Endothelial cell of umbilical vein (primary cell): Measurements from ENCODE around the gene KCNK1. TPM values are rescaled to one million over a fixed set of nuclear protein-coding genes. Genes with fewer than 3 reads are reported as not detected.

Experiments
- BruUV-seq: library from RNA; stranded (reverse); fragments of 400-500 nt; replicated peaks from 2 replicates; lab custom pipeline; 2021; lab: Mats Ljungman, UMichigan
- CTCF ChIA-PET: fragments of 300-600, 350-600 bp; sonication (Branson Sonifier 250); formaldehyde crosslinking; loops from one replicate; lab custom pipeline; 2021; ENCODE audit warnings: antibody characterized with exemption, inconsistent platforms; lab: Charles Lee
- POLR2A ChIA-PET: fragments of 300-600, 350-600 bp; sonication (Branson Sonifier 250); formaldehyde crosslinking; loops from one replicate; lab custom pipeline; 2021; ENCODE audit warnings: antibody characterized with exemption, inconsistent platforms; lab: Charles Lee
- DNase-seq: peaks from one replicate; pipeline ENCODE4 v3.0.0-alpha.2; 2011; ENCODE audit warnings: low read depth, low spot score
- FAIRE-seq: peaks from 2 replicates; lab custom pipeline; 2011; peaks lifted over from hg19 to GRCh38; lab: Jason Lieb, UNC
- H2AFZ ChIP-seq: 2 replicates; pipeline ENCODE4 v1.6.0; 2012; ENCODE audit warnings: low read depth, low read length, control low read depth, inconsistent platforms
- H3K27ac ChIP-seq: 2 replicates; pipeline ENCODE4 v1.5.1; 2011; ENCODE audit warnings: low read depth, mild to moderate bottlenecking, control low read depth, low read length, moderate library complexity; ENCODE audit not compliant: insufficient read depth
- H3K27me3 ChIP-seq, 2 experiments: 2 replicates each; pipeline versions ENCODE4 v1.6.0 to v1.6.1; 2011; ENCODE audit warnings: low read length in 2 of 2, mixed read lengths in 1 of 2; ENCODE audit not compliant: control insufficient read depth in 2 of 2, insufficient read depth in 2 of 2
- H3K36me3 ChIP-seq, 2 experiments: 2 replicates in 1 of 2; 3 replicates in 1 of 2; pipeline ENCODE4 v1.5.1; 2011; ENCODE audit warnings: low read length in 2 of 2, mild to moderate bottlenecking in 1 of 2, moderate library complexity in 1 of 2; ENCODE audit not compliant: control insufficient read depth in 2 of 2, insufficient read depth in 2 of 2; ENCODE audit errors: extremely low read depth in 1 of 2
- H3K4me1 ChIP-seq: 3 replicates; pipeline ENCODE4 v1.5.1; 2011; ENCODE audit warnings: mild to moderate bottlenecking, low read length; ENCODE audit not compliant: control insufficient read depth, insufficient read depth; ENCODE audit errors: extremely low read depth
- H3K4me2 ChIP-seq: 2 replicates; pipeline ENCODE4 v1.6.1; 2011; ENCODE audit warnings: low read length, control low read depth, mixed read lengths; ENCODE audit not compliant: insufficient read depth
- H3K4me3 ChIP-seq, 3 experiments: fragments of 200-600 bp in 1 of 3; sonication (generic), shearing (Covaris generic) in 1 of 3; replicated peaks in 1 of 3; 2 replicates each; pipeline ENCODE4 v1.5.1; 2011 to 2016; ENCODE audit warnings: control low read depth in 3 of 3, low read length in 3 of 3, mild to moderate bottlenecking in 2 of 3, inconsistent platforms in 1 of 3, low read depth in 1 of 3, moderate library complexity in 1 of 3; ENCODE audit not compliant: insufficient read depth in 1 of 3
- H3K79me2 ChIP-seq: 2 replicates; pipeline ENCODE4 v1.6.0; 2012; ENCODE audit warnings: low read length, inconsistent platforms; ENCODE audit not compliant: control insufficient read depth, insufficient read depth
- H3K9ac ChIP-seq: replicated peaks from 2 replicates; pipeline ENCODE3; 2011; ENCODE audit warnings: low read length, control low read depth; ENCODE audit not compliant: insufficient read depth; ENCODE audit errors: extremely low read depth
- H3K9me1 ChIP-seq: replicated peaks from 3 replicates; pipeline ENCODE4 v1.6.0; 2011; ENCODE audit warnings: mild to moderate bottlenecking, low read length; ENCODE audit not compliant: control insufficient read depth, insufficient read depth; ENCODE audit errors: extremely low read depth
- H3K9me3 ChIP-seq: replicated peaks from 2 replicates; pipeline ENCODE4 v1.5.1; 2012; ENCODE audit warnings: low read length, inconsistent platforms; ENCODE audit not compliant: control insufficient read depth, insufficient read depth
- H4K20me1 ChIP-seq: replicated peaks from 2 replicates; pipeline ENCODE3; 2011; ENCODE audit warnings: mild to moderate bottlenecking, low read length; ENCODE audit not compliant: control insufficient read depth, insufficient read depth; ENCODE audit errors: extremely low read depth
- CTCF ChIP-seq, 2 donors: IDR thresholded peaks; 1 replicate in 1 of 2; 2 replicates in 1 of 2; pipeline ENCODE4 v1.5.1; 2011; ENCODE audit warnings: low read length in 2 of 2, mild to moderate bottlenecking in 2 of 2, moderate library complexity in 2 of 2, control low read depth in 1 of 2, inconsistent platforms in 1 of 2, low read depth in 1 of 2; ENCODE audit not compliant: insufficient read depth in 1 of 2; ENCODE audit errors: extremely low read depth in 1 of 2
- EZH2 ChIP-seq: IDR thresholded peaks from 2 replicates; pipeline ENCODE4 v1.6.1; 2012; ENCODE audit warnings: borderline replicate concordance, low read depth, mild to moderate bottlenecking, moderate library complexity, low read length, inconsistent platforms; ENCODE audit not compliant: severe bottlenecking
- GATA2 ChIP-seq: IDR thresholded peaks from 2 replicates; pipeline ENCODE4 v1.7.0; 2011; ENCODE audit warnings: low read depth, mild to moderate bottlenecking, moderate library complexity, mixed read lengths, low read length; ENCODE audit not compliant: insufficient read length, insufficient read depth
- MAX ChIP-seq: IDR thresholded peaks from 2 replicates; pipeline ENCODE4 v1.6.1; 2011; ENCODE audit not compliant: insufficient read depth, insufficient read length
- MYC ChIP-seq: IDR thresholded peaks from one replicate; pipeline ENCODE4 v1.6.1; 2011; ENCODE audit warnings: mild to moderate bottlenecking, low read depth, low read length
- POLR2A ChIP-seq: IDR thresholded peaks from 2 replicates; pipeline ENCODE4 v1.6.1; 2012; ENCODE audit warnings: low read depth, mild to moderate bottlenecking, control low read depth, low read length
- POLR2AphosphoS5 ChIP-seq: IDR thresholded peaks from 2 replicates; pipeline ENCODE4 v1.6.1; 2012; ENCODE audit warnings: low read depth, mild to moderate bottlenecking, control low read depth, low read length, moderate library complexity; ENCODE audit not compliant: insufficient read depth
- dilution Hi-C: fragments of 300-500 bp; cut with MboI; formaldehyde crosslinking; loops from one replicate; pipeline ENCODE4 v1.15.0; 2019; ENCODE audit warnings: low sequenced_read_pairs; ENCODE audit not compliant: extremely low pct_ligation_motif_present
- intact Hi-C: fragments of 100-400 bp; cut with micrococcal nuclease; formaldehyde crosslinking; loops from one replicate; pipeline ENCODE4 v1.10.0; 2022
- polyA plus RNA-seq, 4 experiments: library from polyadenylated mRNA; depleted of rRNA in 3 of 4; stranded (reverse) in 3 of 4; unstranded in 1 of 4; fragments of >200 nt; gene quantifications; 2 replicates each; pipeline versions ENCODE4 v1.2.1 to v1.2.3, GENCODE V29; 2011 to 2012; ENCODE audit warnings: missing spikeins in 1 of 4
- total RNA-seq: library from RNA; stranded (reverse); gene quantifications from 2 replicates; pipeline ENCODE4 v1.2.3, GENCODE V29; 2021

KCNK1 gene
- total and polyA plus RNA-seq, 2 donors (not counting 3 experiments of a cell fraction or from before 2014, with no cell fraction given) = 0.83 to 2.8 TPM

GRCh38 chr1:233665575-233666270 lies 51.8 kb downstream of the KCNK1 start:
- no peaks in the 10 kb centered on the region for H3K9me1 ChIP-seq
- ChIA-PET CTCF (no interaction called here), POLR2A (no interaction called here)
- DNase-seq (no peak), FAIRE-seq (no peak)
- no peaks in the 10 kb centered on the region for H4K20me1 ChIP-seq
- no TSS peak for BruUV-seq
- no peaks in the 10 kb centered on the region for H3K27me3 ChIP-seq
- no peak overlapping the region for H2AFZ ChIP-seq
- no peak overlapping the region for H3K27ac ChIP-seq
- dilution Hi-C loops = no loop called here
- no peaks in the 10 kb centered on the region for H3K4me1 ChIP-seq
- no peak for TF ChIP-seq POLR2AphosphoS5
- TF ChIP-seq MYC = no peak
- no peak for TF ChIP-seq EZH2
- TF ChIP-seq POLR2A = no peak
- no peak for TF ChIP-seq GATA2
- TF ChIP-seq MAX = no peak
- no peak overlapping the region for H3K4me2 ChIP-seq
- no peak overlapping the region for H3K9ac ChIP-seq
- intact Hi-C loops = no loop called here
- H3K4me3 ChIP-seq = no peak overlapping the region
- H3K36me3 ChIP-seq = no peaks in the 10 kb centered on the region
- H3K9me3 ChIP-seq = no peaks in the 10 kb centered on the region
- H3K79me2 ChIP-seq = no peaks in the 10 kb centered on the region

- no peak for TF ChIP-seq CTCF (IDR thresholded peaks at IDR 0.05; ENCODE audit: extremely low read depth in 1 of 2, insufficient read depth in 1 of 2, low read depth in 1 of 2, low read length in 2 of 2)
- TF ChIP-seq MAX = no peak
- BruUV-seq = no TSS peak
- ChIA-PET POLR2A (no interaction called here), CTCF (no interaction called here)
- H2AFZ ChIP-seq = no peak overlapping the region
- H3K36me3 ChIP-seq = no peaks in the 10 kb centered on the region
- DNase-seq (no peak), FAIRE-seq (no peak)
- H3K27ac ChIP-seq = no peak overlapping the region
- no peak overlapping the region for H3K4me3 ChIP-seq
- dilution Hi-C loops = no loop called here
- no peaks in the 10 kb centered on the region for H3K4me1 ChIP-seq
- no peak overlapping the region for H3K9ac ChIP-seq
- H4K20me1 ChIP-seq = no peaks in the 10 kb centered on the region
- H3K9me1 ChIP-seq = no peaks in the 10 kb centered on the region
- no peaks in the 10 kb centered on the region for H3K79me2 ChIP-seq
- H3K9me3 ChIP-seq = no peaks in the 10 kb centered on the region
- no peaks in the 10 kb centered on the region for H3K27me3 ChIP-seq
- intact Hi-C loops = no loop called here
- no peak overlapping the region for H3K4me2 ChIP-seq
Observed at GRCh38 chr1:233667741-233668140, 53.8 kb downstream of the KCNK1 start.
